Stimulated activated CD8-positive, alpha-beta memory T cell treated with anti-CD3 and anti-CD28 coated beads, Interleukin-4, amount 100 ng/mL, for 24 hours (primary cell): Measurements from ENCODE around the gene CMIP.

Source experiments
- DNase-seq: peaks from one replicate; pipeline ENCODE4 v3.0.0-alpha.2; 2020; ENCODE audit warnings: low read depth

Gene CMIP

GRCh38 chr16:81664153-81664552 is 219.5 kb downstream of the CMIP start:
- DNase-seq: no peak

- DNase-seq: no peak
Observed at GRCh38 chr16:81665588-81665987, 221.0 kb downstream of the CMIP start.

- no peak for DNase-seq
Observed at GRCh38 chr16:81666113-81666512, 221.5 kb downstream of the CMIP start.

- DNase-seq: no peak
Observed at GRCh38 chr16:81668243-81669097, 223.9 kb downstream of the CMIP start.

- DNase-seq: no peak
Observed at GRCh38 chr16:81669473-81670350, 225.1 kb downstream of the CMIP start.

- DNase-seq: no peak
Observed at GRCh38 chr16:81671738-81672597, 227.4 kb downstream of the CMIP start.

- DNase-seq: no peak
Observed at GRCh38 chr16:81673432-81673831, 228.8 kb downstream of the CMIP start.

GRCh38 chr16:81675662-81676061 is 231.1 kb downstream of the CMIP start:
- DNase-seq: no peak

- DNase-seq: no peak
Observed at GRCh38 chr16:81676066-81676882, 231.7 kb downstream of the CMIP start.

- DNase-seq: no peak
Observed at GRCh38 chr16:81676883-81677737, 232.5 kb downstream of the CMIP start.

GRCh38 chr16:81678326-81679095 is 233.9 kb downstream of the CMIP start:
- no peak for DNase-seq

- DNase-seq: no peak
Observed at GRCh38 chr16:81679721-81680430, 235.3 kb downstream of the CMIP start.

- DNase-seq: no peak
Observed at GRCh38 chr16:81680444-81681275, 236.1 kb downstream of the CMIP start.

- DNase-seq: no peak
Observed at GRCh38 chr16:81681311-81681710, 236.7 kb downstream of the CMIP start.

GRCh38 chr16:81684242-81684837 is 239.7 kb downstream of the CMIP start:
- no peak for DNase-seq

GRCh38 chr16:81684901-81685300 is 240.3 kb downstream of the CMIP start:
- no peak for DNase-seq

- DNase-seq: no peak
Observed at GRCh38 chr16:81686391-81687130, 242.0 kb downstream of the CMIP start.
